GM18517 (cell line): ENCODE measurements around the gene TPO.
"Not testable (repeated sequence)": the region's sequence is repeated elsewhere in the genome, so short reads cannot be mapped to it uniquely, and the experiment has no call there.

Experiments used
- ATAC-seq: cut with Tn5 transposase; IDR thresholded peaks from one replicate; pipeline ENCODE4 v1.9.1; 2021; ENCODE audit warnings: mild to moderate bottlenecking, moderate library complexity; ENCODE audit not compliant: unreplicated experiment

TPO gene

DNA sequence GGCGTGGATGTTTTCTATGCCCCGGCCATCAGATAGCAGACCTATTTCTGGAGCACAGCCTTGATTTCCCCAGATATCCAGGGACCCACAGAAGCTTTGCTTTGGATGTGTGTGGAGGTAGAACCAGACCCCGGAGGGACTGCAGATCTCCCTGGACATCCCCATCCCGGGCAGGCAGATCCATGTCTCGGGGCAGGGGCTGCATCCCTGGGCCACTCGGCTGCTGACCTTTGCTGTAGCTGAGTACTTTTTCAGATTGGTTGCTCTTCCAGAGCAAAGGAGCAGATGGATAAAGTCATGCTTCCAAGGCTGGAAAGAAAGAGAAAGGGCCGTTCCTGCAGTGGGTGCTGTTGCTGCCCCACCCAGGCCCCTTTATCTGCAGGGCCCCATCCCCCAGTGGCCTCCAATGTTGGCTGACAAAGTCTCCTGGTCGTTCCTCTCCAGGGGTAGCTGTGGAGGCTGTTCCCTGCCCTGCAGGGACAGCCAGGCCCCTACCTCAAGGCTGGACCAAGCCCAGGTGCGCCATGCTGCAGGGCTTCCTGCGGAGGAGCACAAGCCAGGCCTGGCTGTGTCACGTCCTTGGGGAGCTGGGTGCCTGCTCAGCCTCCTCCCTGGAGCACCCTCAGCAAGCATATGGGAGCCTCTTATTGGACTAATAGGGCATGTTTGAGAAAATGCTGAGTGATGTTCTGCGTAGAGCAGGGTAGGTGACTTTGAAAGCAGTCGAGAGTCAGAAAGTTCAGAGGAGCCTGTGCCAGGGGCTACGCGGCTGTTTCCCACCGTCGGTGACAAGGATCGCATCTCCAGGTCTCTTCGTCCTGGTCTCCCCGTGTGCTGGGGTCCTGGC is 68.4 kb downstream of the TPO start:
- ATAC-seq = no peak

DNA sequence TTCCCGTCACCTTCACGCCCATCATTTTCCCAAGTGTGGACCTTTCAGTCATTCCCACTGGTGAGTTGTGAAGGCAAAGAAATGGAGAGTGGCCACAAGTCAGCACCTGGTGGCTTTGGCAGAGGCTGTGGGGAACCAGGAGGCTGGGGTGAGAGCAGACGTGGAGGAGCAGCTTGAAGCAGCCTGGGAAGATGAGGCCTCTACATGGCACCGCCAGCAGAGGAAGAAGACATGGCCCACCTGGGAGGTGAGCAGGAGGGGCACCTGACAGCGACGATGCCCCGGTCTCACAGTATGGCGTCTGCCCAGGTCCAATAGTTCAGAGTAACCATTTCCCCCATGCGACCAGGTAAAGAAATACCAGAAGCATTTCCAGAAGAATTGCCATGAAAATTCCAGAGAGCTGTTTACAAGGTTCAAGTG is 69.0 kb downstream of the TPO start:
- no peak for ATAC-seq

- ATAC-seq = no peak
Observed at GRCh38 chr2:1482981-1483380, 69.7 kb downstream of the TPO start.

GRCh38 chr2:1483551-1483950 is 70.3 kb downstream of the TPO start:
- no peak for ATAC-seq

DNA sequence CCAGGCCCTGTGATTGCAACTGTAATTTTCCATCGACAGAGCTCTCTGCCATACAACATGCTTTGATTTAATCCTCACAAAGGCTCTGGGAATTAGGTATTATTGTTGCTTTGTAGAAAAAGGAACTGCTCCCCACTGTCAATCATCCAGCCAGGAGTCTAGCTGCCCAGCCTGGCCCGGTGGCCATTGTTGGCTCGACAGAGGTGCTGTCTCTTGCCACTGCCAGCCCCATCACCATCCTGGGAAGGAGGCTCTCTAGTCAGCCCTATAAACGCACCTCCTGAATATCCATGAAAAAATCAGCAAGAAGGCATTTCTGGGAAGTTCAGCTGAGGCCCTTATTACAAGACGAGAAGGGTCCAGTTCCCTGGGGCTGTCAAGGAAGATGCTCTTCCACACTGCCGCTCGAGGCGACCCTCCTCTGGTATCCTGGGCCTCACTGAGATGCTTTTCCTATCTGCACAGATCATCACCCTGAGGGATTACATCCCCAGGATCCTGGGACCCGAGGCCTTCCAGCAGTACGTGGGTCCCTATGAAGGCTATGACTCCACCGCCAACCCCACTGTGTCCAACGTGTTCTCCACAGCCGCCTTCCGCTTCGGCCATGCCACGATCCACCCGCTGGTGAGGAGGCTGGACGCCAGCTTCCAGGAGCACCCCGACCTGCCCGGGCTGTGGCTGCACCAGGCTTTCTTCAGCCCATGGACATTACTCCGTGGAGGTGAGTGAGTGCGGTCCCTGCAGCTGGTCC is 71.0 kb downstream of the TPO start:
- ATAC-seq = no peak

GRCh38 chr2:1486670-1487069 is 73.4 kb downstream of the TPO start:
- no peak for ATAC-seq

- ATAC-seq = no peak
Observed at GRCh38 chr2:1487758-1488157, 74.5 kb downstream of the TPO start.

DNA sequence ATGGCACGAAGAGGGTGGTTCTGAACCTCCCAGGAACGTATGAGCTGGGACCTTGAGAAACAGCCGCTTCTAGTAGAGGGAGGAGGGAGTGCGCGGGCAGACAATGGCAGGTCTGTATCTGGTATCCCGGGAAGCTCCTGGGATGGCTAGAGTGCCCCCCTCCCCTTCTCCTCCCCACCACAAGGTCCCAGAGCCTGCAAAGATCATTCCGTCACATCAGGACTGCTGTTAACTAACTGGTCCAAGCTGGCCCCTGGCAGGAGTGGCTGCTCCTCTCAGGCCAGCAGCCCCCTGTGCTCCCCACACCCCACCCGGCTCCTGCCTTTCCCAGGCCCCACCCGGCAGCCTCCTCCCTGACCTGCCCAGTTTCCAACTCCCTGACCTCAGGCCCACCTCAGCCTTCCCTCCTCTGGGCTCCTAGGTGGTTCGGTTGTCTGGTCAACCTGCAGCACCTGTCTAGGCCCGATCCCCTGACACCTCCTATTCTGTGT is 75.0 kb downstream of the TPO start:
- ATAC-seq = no peak

- no peak for ATAC-seq
Observed at GRCh38 chr2:1488851-1489250, 75.6 kb downstream of the TPO start.

- ATAC-seq = no peak
Observed at GRCh38 chr2:1489486-1489885, 76.2 kb downstream of the TPO start.

GRCh38 chr2:1490381-1490780 is 77.1 kb downstream of the TPO start:
- ATAC-seq = not testable (repeated sequence)

GRCh38 chr2:1491751-1492150 is 78.5 kb downstream of the TPO start:
- no peak for ATAC-seq

- ATAC-seq = not testable (repeated sequence)
Observed at GRCh38 chr2:1492231-1492630, 79.0 kb downstream of the TPO start.

GRCh38 chr2:1492711-1493430 is 79.6 kb downstream of the TPO start:
- ATAC-seq = no peak

DNA sequence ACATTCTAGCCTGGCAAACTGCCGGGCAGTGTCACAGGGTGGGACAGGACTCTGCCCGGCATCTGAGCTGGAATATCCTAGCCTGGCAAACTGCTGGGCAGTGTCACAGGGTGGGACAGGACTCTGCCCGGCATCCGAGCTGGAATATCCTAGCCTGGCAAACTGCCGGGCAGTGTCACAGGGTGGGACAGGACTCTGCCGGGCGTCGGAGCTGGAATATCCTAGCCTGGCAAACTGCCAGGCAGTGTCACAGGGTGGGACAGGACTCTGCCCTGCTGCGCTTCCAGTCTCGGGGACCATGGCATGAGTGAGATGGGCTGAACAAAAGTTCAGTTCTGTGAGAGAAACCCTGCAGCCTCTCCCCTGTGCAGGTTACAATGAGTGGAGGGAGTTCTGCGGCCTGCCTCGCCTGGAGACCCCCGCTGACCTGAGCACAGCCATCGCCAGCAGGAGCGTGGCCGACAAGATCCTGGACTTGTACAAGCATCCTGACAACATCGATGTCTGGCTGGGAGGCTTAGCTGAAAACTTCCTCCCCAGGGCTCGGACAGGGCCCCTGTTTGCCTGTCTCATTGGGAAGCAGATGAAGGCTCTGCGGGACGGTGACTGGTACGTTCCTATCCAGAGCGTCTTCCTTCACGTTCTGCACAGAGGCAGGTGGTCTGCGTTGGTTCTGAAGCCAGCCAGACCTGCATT is 80.3 kb downstream of the TPO start:
- ATAC-seq = no peak

GRCh38 chr2:1494257-1494656 is 81.0 kb downstream of the TPO start:
- ATAC-seq = no peak

- ATAC-seq = no peak
Observed at GRCh38 chr2:1494906-1495305, 81.6 kb downstream of the TPO start.

GRCh38 chr2:1495676-1496358 is 82.6 kb downstream of the TPO start:
- ATAC-seq = no peak

DNA sequence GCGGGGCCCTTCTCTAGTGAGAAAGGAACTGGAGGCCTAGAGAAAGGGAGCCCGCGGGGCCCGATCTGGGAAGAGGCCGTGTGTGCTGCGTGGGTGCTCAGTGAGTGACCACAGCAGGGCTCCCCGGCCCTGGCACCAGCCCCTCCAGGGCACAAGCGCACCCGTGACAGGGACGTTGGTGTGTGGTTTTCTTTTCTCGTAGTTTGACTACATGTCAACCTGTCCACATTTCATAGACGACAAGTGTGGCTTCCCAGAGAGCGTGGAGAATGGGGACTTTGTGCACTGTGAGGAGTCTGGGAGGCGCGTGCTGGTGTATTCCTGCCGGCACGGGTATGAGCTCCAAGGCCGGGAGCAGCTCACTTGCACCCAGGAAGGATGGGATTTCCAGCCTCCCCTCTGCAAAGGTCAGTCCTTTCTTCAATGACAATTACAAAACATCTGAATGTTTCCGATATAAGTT is 83.1 kb downstream of the TPO start:
- no peak for ATAC-seq

DNA sequence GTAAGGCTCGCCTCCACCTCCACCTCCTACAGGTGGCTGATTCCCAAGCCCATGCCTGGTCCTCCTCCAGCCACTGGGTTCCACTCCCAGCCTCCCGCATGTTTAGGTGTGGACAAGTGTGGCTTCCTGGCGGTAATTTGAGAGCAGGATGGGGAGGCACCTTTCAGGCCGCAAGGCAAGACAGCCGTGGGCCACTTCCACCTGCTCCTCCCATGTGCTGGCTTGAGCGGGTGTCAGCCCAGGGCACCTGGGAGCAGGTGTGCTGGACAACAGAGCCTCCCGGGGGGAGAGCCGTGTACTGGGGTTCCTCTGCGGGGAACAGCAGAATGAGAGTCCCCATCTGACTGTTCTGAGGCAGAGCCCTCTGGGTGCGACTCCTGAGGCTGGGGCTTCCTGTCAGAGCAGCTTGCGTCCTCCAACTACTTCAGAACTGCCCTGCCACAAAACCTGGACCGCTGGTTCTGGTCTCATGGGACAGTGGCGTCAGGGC is 83.9 kb downstream of the TPO start:
- no peak for ATAC-seq
